ENCODE data around the gene ATP6V1G1. TPM values are rescaled to one million over a fixed set of nuclear protein-coding genes. Genes with fewer than 3 reads are reported as not detected.
A peak's percentile ranks its signal among the peaks of the same experiment; 100 is the strongest.

ATP6V1G1 gene
- polyA plus RNA-seq, 1 donor from 2014 or later = 802 TPM

- Histone ChIP-seq H4K20me1 (ENCODE audit: insufficient read depth) (no peaks in the 10 kb centered on the region), H3K9me2 (ENCODE audit: insufficient read depth, low read length) (no peaks in the 10 kb centered on the region), H3K4me3 (ENCODE audit: low read length) (no peak overlapping the region), H3K36me3 (ENCODE audit: insufficient read depth, low read length) (no peaks in the 10 kb centered on the region), H2AFZ (ENCODE audit: low read depth, low read length) (no peak overlapping the region), H3K9ac (ENCODE audit: low read length) (no peak overlapping the region), H3F3A (ENCODE audit: insufficient read depth, low read length, poor library complexity, severe bottlenecking) (no peaks in the 10 kb centered on the region), H3K79me2 (replicated peaks; ENCODE audit: insufficient read depth, low read length) (peaks cover 10% of the 10 kb centered on the region), H3K9me3 (ENCODE audit: low read length) (no peaks in the 10 kb centered on the region), H3K27ac (ENCODE audit: low read length) (no peak overlapping the region), H3K4me2 (ENCODE audit: low read length) (no peak overlapping the region), H3K27me3 (ENCODE audit: insufficient read depth, low read depth, low read length) (no peaks in the 10 kb centered on the region)
- TF ChIP-seq SMC3 (conservative IDR thresholded peaks at IDR 0.05; ENCODE audit: poor library complexity) = no peak
- no peak for TF ChIP-seq POLR2AphosphoS5 (IDR thresholded peaks at IDR 0.05)
- no peak for TF ChIP-seq EZH2 (IDR thresholded peaks at IDR 0.05; ENCODE audit: borderline replicate concordance, insufficient read depth, low read length, poor library complexity, severe bottlenecking)
- TF ChIP-seq, protein P1, sequence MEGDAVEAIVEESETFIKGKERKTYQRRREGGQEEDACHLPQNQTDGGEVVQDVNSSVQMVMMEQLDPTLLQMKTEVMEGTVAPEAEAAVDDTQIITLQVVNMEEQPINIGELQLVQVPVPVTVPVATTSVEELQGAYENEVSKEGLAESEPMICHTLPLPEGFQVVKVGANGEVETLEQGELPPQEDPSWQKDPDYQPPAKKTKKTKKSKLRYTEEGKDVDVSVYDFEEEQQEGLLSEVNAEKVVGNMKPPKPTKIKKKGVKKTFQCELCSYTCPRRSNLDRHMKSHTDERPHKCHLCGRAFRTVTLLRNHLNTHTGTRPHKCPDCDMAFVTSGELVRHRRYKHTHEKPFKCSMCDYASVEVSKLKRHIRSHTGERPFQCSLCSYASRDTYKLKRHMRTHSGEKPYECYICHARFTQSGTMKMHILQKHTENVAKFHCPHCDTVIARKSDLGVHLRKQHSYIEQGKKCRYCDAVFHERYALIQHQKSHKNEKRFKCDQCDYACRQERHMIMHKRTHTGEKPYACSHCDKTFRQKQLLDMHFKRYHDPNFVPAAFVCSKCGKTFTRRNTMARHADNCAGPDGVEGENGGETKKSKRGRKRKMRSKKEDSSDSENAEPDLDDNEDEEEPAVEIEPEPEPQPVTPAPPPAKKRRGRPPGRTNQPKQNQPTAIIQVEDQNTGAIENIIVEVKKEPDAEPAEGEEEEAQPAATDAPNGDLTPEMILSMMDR (IDR thresholded peaks at IDR 0.05; ENCODE audit: poor library complexity, severe bottlenecking) = no peak
Observed at GRCh38 chr9:114583371-114584155, 4.0 kb upstream of the ATP6V1G1 start.

DNA sequence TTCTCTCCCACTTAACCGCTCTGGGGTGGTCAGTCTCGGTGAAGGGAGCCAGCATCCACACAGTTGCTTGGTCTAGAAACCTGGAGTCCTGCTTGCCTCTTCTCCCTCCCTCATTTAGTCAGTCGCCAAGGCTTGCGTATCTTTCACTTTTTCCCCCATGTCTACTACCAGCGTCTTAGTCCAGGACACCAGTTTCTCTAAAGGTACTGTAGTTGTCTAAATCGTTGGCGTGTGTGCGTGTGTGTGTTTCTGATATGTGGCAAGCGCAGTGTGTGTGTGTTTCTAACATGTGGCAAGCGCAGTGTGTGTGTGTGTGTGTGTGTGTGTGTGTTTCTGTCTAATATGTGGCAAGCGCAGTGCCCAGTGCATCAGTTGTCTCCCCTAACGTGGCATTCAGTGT, 641 bp downstream of the ATP6V1G1 start:
- peak overlapping the region; percentile 81 for H3K4me3 ChIP-seq (ENCODE audit: low read length)
- H3F3A ChIP-seq (ENCODE audit: insufficient read depth, low read length, poor library complexity, severe bottlenecking) = no peaks in the 10 kb centered on the region
- peak overlapping the region; percentile 98 for H2AFZ ChIP-seq (ENCODE audit: low read depth, low read length)
- peak overlapping the region; percentile 88 for H3K27ac ChIP-seq (ENCODE audit: low read length)
- H3K9ac ChIP-seq (ENCODE audit: low read length) = peak overlapping the region; percentile 98
- H3K36me3 ChIP-seq (ENCODE audit: insufficient read depth, low read length) = no peaks in the 10 kb centered on the region
- peak overlapping the region; percentile 99 for H3K4me2 ChIP-seq (ENCODE audit: low read length)
- H3K27me3 ChIP-seq (ENCODE audit: insufficient read depth, low read depth, low read length) = no peaks in the 10 kb centered on the region
- H4K20me1 ChIP-seq (ENCODE audit: insufficient read depth) = no peaks in the 10 kb centered on the region
- H3K9me3 ChIP-seq (ENCODE audit: low read length) = no peaks in the 10 kb centered on the region
- TF ChIP-seq, protein P1 (IDR thresholded peaks at IDR 0.05; ENCODE audit: poor library complexity, severe bottlenecking) = no peak
- TF ChIP-seq MXI1 (conservative IDR thresholded peaks at IDR 0.05; ENCODE audit: poor library complexity, severe bottlenecking) = no peak
- no peak for TF ChIP-seq POLR2AphosphoS5 (IDR thresholded peaks at IDR 0.05)
- TF ChIP-seq, protein P2, sequence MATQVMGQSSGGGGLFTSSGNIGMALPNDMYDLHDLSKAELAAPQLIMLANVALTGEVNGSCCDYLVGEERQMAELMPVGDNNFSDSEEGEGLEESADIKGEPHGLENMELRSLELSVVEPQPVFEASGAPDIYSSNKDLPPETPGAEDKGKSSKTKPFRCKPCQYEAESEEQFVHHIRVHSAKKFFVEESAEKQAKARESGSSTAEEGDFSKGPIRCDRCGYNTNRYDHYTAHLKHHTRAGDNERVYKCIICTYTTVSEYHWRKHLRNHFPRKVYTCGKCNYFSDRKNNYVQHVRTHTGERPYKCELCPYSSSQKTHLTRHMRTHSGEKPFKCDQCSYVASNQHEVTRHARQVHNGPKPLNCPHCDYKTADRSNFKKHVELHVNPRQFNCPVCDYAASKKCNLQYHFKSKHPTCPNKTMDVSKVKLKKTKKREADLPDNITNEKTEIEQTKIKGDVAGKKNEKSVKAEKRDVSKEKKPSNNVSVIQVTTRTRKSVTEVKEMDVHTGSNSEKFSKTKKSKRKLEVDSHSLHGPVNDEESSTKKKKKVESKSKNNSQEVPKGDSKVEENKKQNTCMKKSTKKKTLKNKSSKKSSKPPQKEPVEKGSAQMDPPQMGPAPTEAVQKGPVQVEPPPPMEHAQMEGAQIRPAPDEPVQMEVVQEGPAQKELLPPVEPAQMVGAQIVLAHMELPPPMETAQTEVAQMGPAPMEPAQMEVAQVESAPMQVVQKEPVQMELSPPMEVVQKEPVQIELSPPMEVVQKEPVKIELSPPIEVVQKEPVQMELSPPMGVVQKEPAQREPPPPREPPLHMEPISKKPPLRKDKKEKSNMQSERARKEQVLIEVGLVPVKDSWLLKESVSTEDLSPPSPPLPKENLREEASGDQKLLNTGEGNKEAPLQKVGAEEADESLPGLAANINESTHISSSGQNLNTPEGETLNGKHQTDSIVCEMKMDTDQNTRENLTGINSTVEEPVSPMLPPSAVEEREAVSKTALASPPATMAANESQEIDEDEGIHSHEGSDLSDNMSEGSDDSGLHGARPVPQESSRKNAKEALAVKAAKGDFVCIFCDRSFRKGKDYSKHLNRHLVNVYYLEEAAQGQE (IDR thresholded peaks at IDR 0.05; ENCODE audit: borderline replicate concordance) = no peak
- no peak for TF ChIP-seq RAD21 (conservative IDR thresholded peaks at IDR 0.05)
- no peak for TF ChIP-seq EP300 (conservative IDR thresholded peaks at IDR 0.05; ENCODE audit: poor library complexity, severe bottlenecking)
- no peak for TF ChIP-seq TAF1 (IDR thresholded peaks at IDR 0.05; ENCODE audit: low read depth)
- TF ChIP-seq SMC3 (conservative IDR thresholded peaks at IDR 0.05; ENCODE audit: poor library complexity) = no peak
- TF ChIP-seq EZH2 (IDR thresholded peaks at IDR 0.05; ENCODE audit: borderline replicate concordance, insufficient read depth, low read length, poor library complexity, severe bottlenecking) = no peak
- H3K9me2 ChIP-seq (ENCODE audit: insufficient read depth, low read length) = no peaks in the 10 kb centered on the region
- H3K79me2 ChIP-seq (replicated peaks; ENCODE audit: insufficient read depth, low read length) = peaks cover 55% of the 10 kb centered on the region

All from neural cell (in vitro differentiated cells).